Neuronal stem cell (in vitro differentiated cells): ENCODE data around the gene EBI3.

ENCODE experiments used
- DNase-seq: peaks from one replicate; pipeline ENCODE4 v3.0.0-alpha.2; 2013; ENCODE audit warnings: low spot score
- H2AFZ ChIP-seq: one replicate; pipeline ENCODE4 v1.6.1; 2013; ENCODE audit warnings: mild to moderate bottlenecking, low read length, inconsistent platforms
- H2AK5ac ChIP-seq: 2 replicates; pipeline ENCODE4 v1.6.1; 2013; ENCODE audit warnings: low read depth, mild to moderate bottlenecking, inconsistent platforms, low read length, moderate library complexity, mixed read lengths
- H2BK120ac ChIP-seq: 2 replicates; pipeline ENCODE4 v1.6.1; 2013; ENCODE audit warnings: low read depth, mild to moderate bottlenecking, inconsistent platforms, low read length, moderate library complexity, mixed read lengths
- H2BK12ac ChIP-seq: one replicate; pipeline ENCODE4 v1.6.1; 2013; ENCODE audit warnings: low read length, inconsistent platforms
- H2BK15ac ChIP-seq: 2 replicates; pipeline ENCODE4 v1.6.1; 2013; ENCODE audit warnings: mild to moderate bottlenecking, low read length, inconsistent platforms, mixed read lengths
- H2BK5ac ChIP-seq: one replicate; pipeline ENCODE4 v1.6.1; 2013; ENCODE audit warnings: inconsistent platforms, mild to moderate bottlenecking, low read length, moderate library complexity
- H3K14ac ChIP-seq: one replicate; pipeline ENCODE4 v1.6.1; 2013; ENCODE audit warnings: low read length, inconsistent platforms
- H3K18ac ChIP-seq: 2 replicates; pipeline ENCODE4 v1.6.1; 2013; ENCODE audit warnings: low read length, inconsistent platforms
- H3K23ac ChIP-seq: 2 replicates; pipeline ENCODE4 v1.6.1; 2013; ENCODE audit warnings: low read depth, mild to moderate bottlenecking, mixed read lengths, low read length, inconsistent platforms; ENCODE audit not compliant: poor library complexity
- H3K27ac ChIP-seq: replicated peaks from 3 replicates; pipeline ENCODE4 v1.5.1; 2013; ENCODE audit warnings: low read length, inconsistent platforms
- H3K27me3 ChIP-seq, 3 experiments: 2 replicates each; pipeline ENCODE4 v1.6.1; 2013; ENCODE audit warnings: low read length in 3 of 3, mild to moderate bottlenecking in 2 of 3, inconsistent platforms in 1 of 3, low read depth in 1 of 3, mixed read lengths in 1 of 3, moderate library complexity in 1 of 3; ENCODE audit not compliant: control insufficient read depth in 3 of 3, insufficient read depth in 3 of 3
- H3K36me3 ChIP-seq, 2 donors: replicated peaks in 1 of 2; 2 replicates each; pipeline ENCODE4 v1.6.1; 2013; ENCODE audit warnings: low read length in 2 of 2; ENCODE audit not compliant: control insufficient read depth in 2 of 2, insufficient read depth in 2 of 2
- H3K4ac ChIP-seq: 2 replicates; pipeline ENCODE4 v1.6.1; 2013; ENCODE audit warnings: inconsistent platforms, mild to moderate bottlenecking, low read length, moderate library complexity
- H3K4me1 ChIP-seq, 2 donors: 1 replicate in 1 of 2; 2 replicates in 1 of 2; pipeline ENCODE4 v1.6.1; 2013; ENCODE audit warnings: low read length in 2 of 2, low read depth in 1 of 2; ENCODE audit not compliant: control insufficient read depth in 2 of 2, insufficient read depth in 1 of 2
- H3K4me2 ChIP-seq: one replicate; pipeline ENCODE4 v1.6.1; 2013; ENCODE audit warnings: mild to moderate bottlenecking, low read length, inconsistent platforms; ENCODE audit not compliant: insufficient read depth, poor library complexity, severe bottlenecking
- H3K4me3 ChIP-seq, 2 donors: 2 replicates each; pipeline ENCODE4 v1.5.1; 2013; ENCODE audit warnings: low read length in 2 of 2, mild to moderate bottlenecking in 2 of 2, inconsistent platforms in 1 of 2, moderate library complexity in 1 of 2
- H3K79me1 ChIP-seq: one replicate; pipeline ENCODE4 v1.6.1; 2013; ENCODE audit warnings: low read depth, mild to moderate bottlenecking, inconsistent platforms, low read length, moderate library complexity
- H3K9ac ChIP-seq: one replicate; pipeline ENCODE4 v1.6.1; 2013; ENCODE audit warnings: mild to moderate bottlenecking, low read depth, low read length, inconsistent platforms; ENCODE audit not compliant: poor library complexity
- H3K9me3 ChIP-seq, 2 donors: replicated peaks in 1 of 2; 2 replicates each; pipeline versions ENCODE3 to v1.6.1; 2013; ENCODE audit warnings: low read length in 2 of 2, mild to moderate bottlenecking in 2 of 2, inconsistent platforms in 1 of 2, low read depth in 1 of 2, mixed read lengths in 1 of 2, moderate library complexity in 1 of 2; ENCODE audit not compliant: control insufficient read depth in 2 of 2, insufficient read depth in 1 of 2
- H4K8ac ChIP-seq: one replicate; pipeline ENCODE4 v1.6.1; 2013; ENCODE audit warnings: low read depth, mild to moderate bottlenecking, inconsistent platforms, low read length, moderate library complexity
- H4K91ac ChIP-seq: one replicate; pipeline ENCODE4 v1.6.1; 2013; ENCODE audit warnings: low read length, low read depth, mild to moderate bottlenecking, inconsistent platforms; ENCODE audit not compliant: poor library complexity
- WGBS, 2 donors: extraction: QIAGEN DNeasy Blood & Tissue Kit; methylation state at CpG; one replicate each; pipeline ENCODE4 v1.1.7; 2013; ENCODE audit warnings: missing lambda C conversion rate in 2 of 2, mixed read lengths in 1 of 2; ENCODE audit not compliant: insufficient read length in 2 of 2, insufficient replicate concordance in 1 of 2; ENCODE audit errors: extremely low coverage in 2 of 2; 5-methylcytosine and 5-hydroxymethylcytosine counted together

EBI3 gene

GRCh38 chr19:4200940-4201542 is 28.3 kb upstream of the EBI3 start:
- H4K91ac ChIP-seq, result no peak overlapping the region
- no peak overlapping the region for H3K9ac ChIP-seq
- no peak for DNase-seq
- H3K14ac ChIP-seq, result no peak overlapping the region
- H3K27ac ChIP-seq, result no peak overlapping the region
- no peak overlapping the region for H3K4ac ChIP-seq
- no peak overlapping the region for H2BK5ac ChIP-seq
- H2BK12ac ChIP-seq, result no peak overlapping the region
- H3K18ac ChIP-seq, result no peak overlapping the region
- WGBS, 2 donors, result no CpG with 5 or more reads among the region's 2 CpGs
- H2AFZ ChIP-seq, result no peak overlapping the region
- no peak overlapping the region for H3K4me3 ChIP-seq
- H3K23ac ChIP-seq, result no peak overlapping the region
- no peak overlapping the region for H2AK5ac ChIP-seq
- no peak overlapping the region for H4K8ac ChIP-seq
- H3K4me1 ChIP-seq, result peaks cover 0 to 1% of the 10 kb centered on the region in 2 donors
- H2BK15ac ChIP-seq, result no peak overlapping the region
- no peaks in the 10 kb centered on the region for H3K79me1 ChIP-seq
- no peaks in the 10 kb centered on the region for H3K36me3 ChIP-seq
- peaks cover 0 to 5% of the 10 kb centered on the region in 2 donors for H3K9me3 ChIP-seq
- peaks cover 0 to 30% (median 26%) of the 10 kb centered on the region in 3 experiments for H3K27me3 ChIP-seq
- no peak overlapping the region for H3K4me2 ChIP-seq
- H2BK120ac ChIP-seq, result no peak overlapping the region

DNA sequence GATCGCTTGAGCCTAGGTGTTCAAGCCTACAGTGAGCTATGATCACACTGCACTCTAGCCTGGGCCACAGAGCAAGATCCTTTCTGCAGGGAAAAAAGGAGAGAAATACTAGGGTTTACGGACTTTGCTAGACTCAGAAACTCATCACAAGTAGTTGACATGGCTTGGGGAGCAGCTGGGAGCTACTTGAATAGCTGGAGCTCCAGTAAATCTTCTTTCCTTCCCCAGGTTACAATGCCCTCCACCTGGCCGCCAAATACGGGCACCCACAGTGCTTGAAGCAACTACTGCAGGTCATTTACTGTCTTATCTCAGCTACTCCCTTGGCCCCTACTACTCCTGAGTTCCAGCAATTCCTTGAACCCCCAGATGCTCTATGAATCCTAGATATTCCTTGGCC is 27.5 kb upstream of the EBI3 start:
- Histone ChIP-seq H2AK5ac (no peak overlapping the region), H3K9me3 (peaks cover 0 to 5% of the 10 kb centered on the region in 2 donors), H3K4me3 (no peak overlapping the region), H3K27ac (no peak overlapping the region), H3K23ac (no peak overlapping the region), H2BK15ac (no peak overlapping the region), H3K9ac (no peak overlapping the region), H2BK12ac (no peak overlapping the region), H3K4ac (no peak overlapping the region), H3K27me3 (peaks cover 0 to 30% (median 26%) of the 10 kb centered on the region in 3 experiments), H3K4me2 (no peak overlapping the region), H3K36me3 (no peaks in the 10 kb centered on the region), H3K79me1 (no peaks in the 10 kb centered on the region), H2AFZ (no peak overlapping the region), H3K14ac (no peak overlapping the region), H4K8ac (no peak overlapping the region), H3K4me1 (peaks cover 0 to 1% of the 10 kb centered on the region in 2 donors), H2BK120ac (no peak overlapping the region), H3K18ac (no peak overlapping the region), H4K91ac (no peak overlapping the region), H2BK5ac (no peak overlapping the region)
- DNase-seq, result no peak
- WGBS, 2 donors, result no CpG with 5 or more reads among the region's 4 CpGs

DNA sequence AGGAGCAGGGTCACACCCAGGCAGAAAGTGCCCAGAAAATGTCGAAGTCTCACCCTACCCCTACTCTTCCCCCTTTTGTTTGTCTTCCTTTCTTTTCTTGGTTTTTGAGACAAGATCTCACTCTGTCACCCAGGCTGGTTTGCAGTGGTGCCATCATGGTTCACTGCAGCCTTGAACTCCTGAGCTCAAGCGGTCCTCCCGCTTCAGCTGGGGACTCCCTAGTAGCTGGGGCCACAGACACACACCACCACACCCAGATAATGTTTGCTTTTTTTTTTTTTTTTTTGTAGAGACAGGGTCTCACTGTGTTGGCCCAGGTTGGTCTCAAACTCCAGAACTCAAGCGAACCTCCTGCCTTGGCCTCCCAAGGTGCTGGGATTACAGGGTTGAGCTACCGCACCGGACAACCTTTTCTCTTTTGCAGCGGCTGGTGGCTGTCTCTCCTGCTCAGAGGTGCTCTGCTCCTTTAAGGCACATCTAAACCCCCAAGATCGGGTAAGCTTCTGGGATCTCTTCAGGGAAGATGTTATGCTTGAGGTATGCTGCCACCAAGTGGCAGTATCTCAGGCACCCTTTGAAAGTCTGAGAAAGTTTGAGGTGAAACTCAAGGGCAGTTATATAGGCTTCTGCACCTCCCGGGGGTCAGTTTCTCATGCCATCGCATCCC is 22.4 kb upstream of the EBI3 start:
- no CpG with 5 or more reads among the region's 10 CpGs for WGBS, 2 donors
- no peak overlapping the region for H3K4me2 ChIP-seq
- DNase-seq, result no peak

DNA sequence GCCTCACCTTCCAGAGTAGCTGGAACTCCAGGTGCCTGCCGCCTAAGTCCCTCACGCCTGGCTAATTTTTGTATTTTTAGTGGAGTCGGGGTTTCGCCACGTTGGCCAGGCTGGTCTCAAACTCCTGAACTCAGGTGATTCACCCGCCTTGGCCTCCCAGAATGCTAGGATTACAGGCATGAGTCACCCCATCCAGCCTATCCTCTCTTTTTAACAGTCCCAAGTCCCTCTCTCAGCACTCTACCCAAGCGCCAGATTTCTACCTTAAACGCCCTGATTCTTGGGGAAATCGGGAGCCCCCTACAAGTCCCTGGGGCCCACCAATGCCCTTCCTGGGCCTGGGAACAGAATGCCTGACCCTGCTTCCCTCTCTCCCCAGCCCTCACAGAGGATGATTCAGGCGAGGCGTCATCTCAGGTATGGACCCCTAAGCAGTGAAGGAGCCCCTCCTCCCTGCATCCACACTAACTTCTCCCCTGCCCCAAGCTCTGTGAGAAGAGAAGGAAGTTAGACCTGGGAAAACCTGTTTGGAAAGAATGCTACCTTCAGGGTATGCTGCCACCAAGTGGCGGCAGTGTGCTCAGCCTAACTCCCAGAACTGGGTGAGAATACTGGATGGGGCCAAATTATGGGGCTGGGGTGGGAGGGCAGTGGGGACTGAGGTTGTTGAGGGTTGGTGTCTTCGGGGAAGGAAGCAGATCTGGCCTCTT is 20.8 kb upstream of the EBI3 start:
- Histone ChIP-seq H4K8ac (no peak overlapping the region), H2BK12ac (no peak overlapping the region), H3K23ac (no peak overlapping the region), H3K4me2 (no peak overlapping the region), H3K79me1 (no peaks in the 10 kb centered on the region), H2AFZ (no peak overlapping the region), H2BK15ac (no peak overlapping the region), H3K27me3 (peaks cover 0 to 11% (median 0%) of the 10 kb centered on the region in 3 experiments), H2AK5ac (no peak overlapping the region), H3K9me3 (no peaks in the 10 kb centered on the region), H3K9ac (no peak overlapping the region), H3K4ac (no peak overlapping the region), H3K18ac (no peak overlapping the region), H4K91ac (no peak overlapping the region), H3K4me3 (no peak overlapping the region), H3K14ac (no peak overlapping the region), H2BK120ac (no peak overlapping the region), H3K27ac (no peak overlapping the region), H3K36me3 (no peaks in the 10 kb centered on the region), H3K4me1 (no peaks in the 10 kb centered on the region), H2BK5ac (no peak overlapping the region)
- WGBS, 2 donors, result no CpG with 5 or more reads among the region's 13 CpGs
- no peak for DNase-seq

More for the DNA sequence above, 22.4 kb upstream of the EBI3 start:
- H4K8ac ChIP-seq, result no peak overlapping the region
- H3K4me1 ChIP-seq, result no peaks in the 10 kb centered on the region
- H2BK12ac ChIP-seq, result no peak overlapping the region
- H2AFZ ChIP-seq, result no peak overlapping the region
- H3K27me3 ChIP-seq, result no peaks in the 10 kb centered on the region
- H3K9me3 ChIP-seq, result no peaks in the 10 kb centered on the region
- no peak overlapping the region for H3K27ac ChIP-seq
- H2BK5ac ChIP-seq, result peak overlapping the region; percentile 54
- H2BK120ac ChIP-seq, result no peak overlapping the region
- H3K4ac ChIP-seq, result no peak overlapping the region
- H4K91ac ChIP-seq, result no peak overlapping the region
- H3K79me1 ChIP-seq, result no peaks in the 10 kb centered on the region
- H3K18ac ChIP-seq, result peak overlapping the region; percentile 25
- no peak overlapping the region for H3K4me3 ChIP-seq
- H3K14ac ChIP-seq, result no peak overlapping the region
- no peak overlapping the region for H2BK15ac ChIP-seq
- H3K23ac ChIP-seq, result no peak overlapping the region
- H2AK5ac ChIP-seq, result no peak overlapping the region
- H3K9ac ChIP-seq, result no peak overlapping the region
- H3K36me3 ChIP-seq, result no peaks in the 10 kb centered on the region
